OCI-LY7 (cell line): ENCODE data around the gene GAMT. TPM values are rescaled to one million over a fixed set of nuclear protein-coding genes. Genes with fewer than 3 reads are reported as not detected.

ENCODE experiments used
- BruUV-seq: library from RNA; stranded (reverse); fragments of 400-500 nt; replicated peaks from 2 replicates; lab custom pipeline; 2021; lab: Mats Ljungman, UMichigan
- CTCF ChIA-PET: fragments of 300-600 bp; sonication (Branson Sonifier 250); formaldehyde crosslinking; loops from one replicate; lab custom pipeline; 2022; ENCODE audit warnings: antibody characterized with exemption; ENCODE audit not compliant: unreplicated experiment; lab: Charles Lee
- POLR2A ChIA-PET: fragments of 300-600 bp; sonication (Branson Sonifier 250); formaldehyde crosslinking; loops from one replicate; lab custom pipeline; 2022; ENCODE audit warnings: antibody characterized with exemption; lab: Charles Lee
- DNase-seq: peaks from one replicate; pipeline ENCODE4 v3.0.0-alpha.2; 2015; ENCODE audit warnings: low spot score
- H2AFZ ChIP-seq: fragments of 200-600 bp; sonication (generic), shearing (Covaris generic); 2 replicates; pipeline ENCODE4 v1.6.1; 2014; ENCODE audit warnings: mild to moderate bottlenecking, antibody characterized with exemption, low read length, moderate library complexity
- H3K27ac ChIP-seq: fragments of 200-600 bp; sonication (generic); 2 replicates; pipeline ENCODE4 v1.5.1; 2014; ENCODE audit warnings: mixed run types, low read depth, mild to moderate bottlenecking, moderate library complexity, low read length, inconsistent platforms; ENCODE audit not compliant: poor library complexity, severe bottlenecking
- H3K36me3 ChIP-seq: fragments of 200-600 bp; sonication (generic); 2 replicates; pipeline ENCODE4 v1.6.1; 2014; ENCODE audit warnings: mild to moderate bottlenecking, antibody characterized with exemption, low read length, moderate library complexity, mixed read lengths; ENCODE audit not compliant: insufficient read depth
- H3K4me1 ChIP-seq: fragments of 200-600 bp; sonication (generic); 2 replicates; pipeline ENCODE4 v1.5.1; 2014; ENCODE audit warnings: mild to moderate bottlenecking, low read length; ENCODE audit not compliant: insufficient read depth, poor library complexity, severe bottlenecking
- H3K4me2 ChIP-seq: fragments of 200-600 bp; sonication (generic); 2 replicates; pipeline ENCODE4 v1.6.1; 2014; ENCODE audit warnings: mild to moderate bottlenecking, low read length
- H3K4me3 ChIP-seq: fragments of 200-600 bp; sonication (generic); 2 replicates; pipeline ENCODE4 v1.5.1; 2014; ENCODE audit warnings: mild to moderate bottlenecking, low read depth, low read length; ENCODE audit not compliant: poor library complexity, severe bottlenecking
- H3K79me2 ChIP-seq: fragments of 200-600 bp; sonication (generic); 2 replicates; pipeline ENCODE4 v1.6.1; 2016; ENCODE audit warnings: low read depth, mild to moderate bottlenecking, low read length, moderate library complexity, mixed read lengths; ENCODE audit not compliant: insufficient read depth
- H3K9me2 ChIP-seq: fragments of 200-600 bp; sonication (generic); 2 replicates; pipeline ENCODE4 v1.6.1; 2016; ENCODE audit warnings: mild to moderate bottlenecking, low read length, mixed read lengths; ENCODE audit not compliant: insufficient read depth
- H3K9me3 ChIP-seq: fragments of 200-600 bp; sonication (generic); 2 replicates; pipeline ENCODE4 v1.6.1; 2014; ENCODE audit warnings: mild to moderate bottlenecking, mixed run types, low read length, mixed read lengths
- H4K20me1 ChIP-seq: fragments of 200-600 bp; sonication (generic); 2 replicates; pipeline ENCODE4 v1.6.1; 2014; ENCODE audit warnings: mild to moderate bottlenecking, antibody characterized with exemption, low read length, moderate library complexity, mixed read lengths; ENCODE audit not compliant: insufficient read depth
- EZH2phosphoT487 ChIP-seq: fragments of 200-600 bp; sonication (generic); IDR thresholded peaks from 2 replicates; pipeline ENCODE4 v1.6.1; 2018; ENCODE audit warnings: low read depth, borderline replicate concordance, mild to moderate bottlenecking, mixed run types, antibody characterized with exemption, low read length, moderate library complexity, mixed read lengths
- intact Hi-C: fragments of 100-400 bp; cut with micrococcal nuclease; formaldehyde crosslinking; loops from one replicate; pipeline ENCODE4 v1.10.0; 2022; ENCODE audit not compliant: unreplicated experiment
- total RNA-seq, 2 experiments: library from RNA; depleted of rRNA in 1 of 2; stranded (reverse); fragments of >200 nt in 1 of 2; shearing (Covaris generic) in 1 of 2; gene quantifications; 2 replicates each; pipeline ENCODE4 v1.2.3, GENCODE V29; 2014 to 2022
- TF ChIP-seq, protein P1 (sequence below): fragments of 200-600 bp; sonication (generic); conservative IDR thresholded peaks from 2 replicates; pipeline ENCODE4 v1.5.1; 2014; ENCODE audit warnings: mild to moderate bottlenecking, antibody characterized with exemption, low read length, moderate library complexity, mixed read lengths

Gene GAMT
- total RNA-seq, 2 experiments from 2014 or later: 14.4 to 27.5 TPM

DNA sequence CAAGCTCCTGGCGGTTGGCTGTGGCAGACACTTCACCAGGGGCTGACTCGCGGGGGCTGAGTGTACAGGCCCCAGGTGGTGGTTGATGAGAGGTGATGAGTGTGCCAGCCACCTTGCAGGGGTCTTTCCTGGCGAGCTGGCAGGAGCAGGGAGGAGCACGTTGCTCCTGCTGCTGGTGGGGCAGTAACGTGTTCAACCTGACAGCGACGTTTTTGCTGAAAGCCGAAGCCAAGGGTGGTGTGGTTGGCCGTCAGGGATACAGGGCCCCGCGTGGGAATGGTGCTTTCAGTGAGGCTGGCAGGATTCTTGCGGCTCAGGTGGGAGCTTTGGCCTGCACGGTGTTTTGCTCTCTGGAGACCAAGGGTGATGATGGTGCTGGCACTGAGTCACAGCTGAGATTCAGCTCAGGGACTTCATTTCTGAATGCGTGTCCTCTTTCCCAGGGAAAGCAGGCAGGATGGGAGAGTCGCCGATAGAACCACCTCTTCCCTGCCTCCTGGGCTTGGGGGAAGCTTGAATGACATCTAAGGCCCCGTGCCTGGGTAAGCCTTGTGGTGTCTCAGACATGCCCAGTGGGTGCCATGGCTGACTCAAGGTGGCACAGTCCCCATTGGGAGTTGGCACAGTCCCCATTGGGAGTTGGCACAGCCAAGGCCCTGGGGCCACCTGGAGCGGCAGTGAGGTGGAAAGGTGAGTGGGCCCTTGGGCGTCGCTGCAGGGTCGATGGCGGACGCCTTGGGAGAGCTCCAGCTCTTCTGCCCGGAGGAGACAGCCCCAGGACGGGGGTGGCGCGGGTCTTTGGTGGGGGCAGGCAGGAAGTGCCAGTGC is 14.9 kb upstream of the GAMT start:
- no peak for DNase-seq
- peaks cover 12% of the 10 kb centered on the region for H4K20me1 ChIP-seq
- no peak overlapping the region for H3K27ac ChIP-seq
- intact Hi-C loops: no loop called here
- H3K4me1 ChIP-seq: no peaks in the 10 kb centered on the region
- ChIA-PET CTCF (no interaction called here), POLR2A (no interaction called here)
- H3K4me3 ChIP-seq: no peak overlapping the region
- H2AFZ ChIP-seq: no peak overlapping the region
- BruUV-seq: no TSS peak
- peaks cover 95% of the 10 kb centered on the region for H3K36me3 ChIP-seq
- no peak for TF ChIP-seq EZH2phosphoT487
- TF ChIP-seq, protein P1, sequence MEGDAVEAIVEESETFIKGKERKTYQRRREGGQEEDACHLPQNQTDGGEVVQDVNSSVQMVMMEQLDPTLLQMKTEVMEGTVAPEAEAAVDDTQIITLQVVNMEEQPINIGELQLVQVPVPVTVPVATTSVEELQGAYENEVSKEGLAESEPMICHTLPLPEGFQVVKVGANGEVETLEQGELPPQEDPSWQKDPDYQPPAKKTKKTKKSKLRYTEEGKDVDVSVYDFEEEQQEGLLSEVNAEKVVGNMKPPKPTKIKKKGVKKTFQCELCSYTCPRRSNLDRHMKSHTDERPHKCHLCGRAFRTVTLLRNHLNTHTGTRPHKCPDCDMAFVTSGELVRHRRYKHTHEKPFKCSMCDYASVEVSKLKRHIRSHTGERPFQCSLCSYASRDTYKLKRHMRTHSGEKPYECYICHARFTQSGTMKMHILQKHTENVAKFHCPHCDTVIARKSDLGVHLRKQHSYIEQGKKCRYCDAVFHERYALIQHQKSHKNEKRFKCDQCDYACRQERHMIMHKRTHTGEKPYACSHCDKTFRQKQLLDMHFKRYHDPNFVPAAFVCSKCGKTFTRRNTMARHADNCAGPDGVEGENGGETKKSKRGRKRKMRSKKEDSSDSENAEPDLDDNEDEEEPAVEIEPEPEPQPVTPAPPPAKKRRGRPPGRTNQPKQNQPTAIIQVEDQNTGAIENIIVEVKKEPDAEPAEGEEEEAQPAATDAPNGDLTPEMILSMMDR: no peak
- H3K9me3 ChIP-seq: no peaks in the 10 kb centered on the region
- H3K9me2 ChIP-seq: no peaks in the 10 kb centered on the region
- H3K79me2 ChIP-seq: peaks cover 71% of the 10 kb centered on the region
- no peak overlapping the region for H3K4me2 ChIP-seq

DNA sequence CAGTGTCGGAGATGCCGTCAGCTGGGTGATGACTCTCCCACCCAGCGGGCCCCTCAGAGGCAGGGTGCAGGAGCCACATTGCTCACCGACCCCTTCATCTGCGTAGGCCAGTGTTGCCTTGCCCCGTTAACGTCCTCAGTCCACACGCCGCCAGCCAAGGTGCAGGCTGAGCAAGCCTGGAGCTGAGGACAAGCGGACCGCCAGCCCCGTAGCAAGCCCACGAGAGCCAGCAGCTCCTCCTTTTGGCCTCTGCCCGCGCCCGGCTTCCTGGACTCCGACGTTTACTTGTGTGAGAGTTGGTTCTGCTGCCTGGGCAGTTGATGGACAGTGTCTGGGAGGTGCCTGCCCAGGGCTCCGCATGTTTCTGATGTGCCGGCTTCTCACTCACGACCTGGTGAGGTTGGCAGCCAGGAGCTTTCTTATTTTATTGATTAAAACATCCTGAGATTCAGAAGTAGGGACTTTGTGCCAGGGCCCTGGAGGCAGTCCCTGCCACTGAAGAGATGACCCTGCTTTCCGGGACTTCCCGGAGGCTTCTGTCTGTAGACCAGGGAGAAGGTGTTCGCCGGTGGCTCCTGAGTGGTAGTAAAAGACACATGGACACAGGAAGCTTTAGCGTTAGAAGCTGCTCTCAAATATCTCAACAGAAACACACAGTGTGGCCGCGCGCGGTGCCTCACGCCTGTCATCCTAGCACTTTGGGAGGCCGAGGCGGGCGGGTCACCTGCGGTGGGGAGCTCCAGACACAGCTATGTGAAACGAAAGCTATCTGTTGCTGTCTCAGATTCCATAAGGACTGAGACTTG is 11.9 kb upstream of the GAMT start:
- BruUV-seq: no TSS peak
- H3K36me3 ChIP-seq: peaks cover 97% of the 10 kb centered on the region
- DNase-seq: no peak
- intact Hi-C loops: no loop called here
- H3K4me3 ChIP-seq: no peak overlapping the region
- H3K9me3 ChIP-seq: no peaks in the 10 kb centered on the region
- POLR2A ChIA-PET: interaction anchor here (0.6 kb wide), 1 partner anchor 51 kb away, joined by 7 read pairs; no protein-coding TSS in a partner anchor
- CTCF ChIA-PET: no interaction called here
- peaks cover 33% of the 10 kb centered on the region for H4K20me1 ChIP-seq
- no peak for TF ChIP-seq EZH2phosphoT487
- TF ChIP-seq, protein P1: no peak
- H3K4me1 ChIP-seq: peaks cover 12% of the 10 kb centered on the region
- H3K9me2 ChIP-seq: no peaks in the 10 kb centered on the region
- H2AFZ ChIP-seq: no peak overlapping the region
- H3K27ac ChIP-seq: no peak overlapping the region
- H3K4me2 ChIP-seq: no peak overlapping the region
- peaks cover 100% of the 10 kb centered on the region for H3K79me2 ChIP-seq
